Pons (tissue), 1 donor: ENCODE data around the gene EEF1E1.
A peak's percentile ranks its signal among the peaks of the same experiment; 100 is the strongest.

Experiments used
- DNase-seq: peaks from one replicate; pipeline ENCODE4 v3.0.0-alpha.2; 2016; ENCODE audit warnings: low spot score

EEF1E1 gene

GRCh38 chr6:8102122-8102958, at the start of gene EEF1E1:
Gene EEF1E1, minus strand, starts transcription at chr6:8102548. Its CDS starts 27 bp downstream, at chr6:8102521.
- DNase-seq, result peak; percentile 96

DNA sequence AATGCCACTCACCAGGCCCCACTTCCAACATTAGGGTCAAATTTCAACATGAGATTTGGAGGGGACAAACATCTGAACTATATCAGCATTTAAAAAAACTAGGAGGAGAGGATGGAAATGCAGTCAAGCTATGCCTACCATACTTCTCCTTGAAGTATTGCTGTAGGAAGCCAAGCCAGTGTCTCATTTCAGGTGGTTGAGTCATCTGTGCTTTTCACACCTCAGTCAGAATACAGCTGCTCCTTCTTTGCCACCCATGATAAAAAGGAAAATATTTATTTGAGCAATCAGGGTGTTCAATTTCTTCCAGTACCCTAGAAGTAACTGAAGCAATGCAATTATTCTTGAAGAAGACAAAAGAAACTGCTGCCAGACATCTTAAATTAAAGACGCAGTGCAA, 47.0 kb upstream of the EEF1E1 start:
- DNase-seq, result no peak

DNA sequence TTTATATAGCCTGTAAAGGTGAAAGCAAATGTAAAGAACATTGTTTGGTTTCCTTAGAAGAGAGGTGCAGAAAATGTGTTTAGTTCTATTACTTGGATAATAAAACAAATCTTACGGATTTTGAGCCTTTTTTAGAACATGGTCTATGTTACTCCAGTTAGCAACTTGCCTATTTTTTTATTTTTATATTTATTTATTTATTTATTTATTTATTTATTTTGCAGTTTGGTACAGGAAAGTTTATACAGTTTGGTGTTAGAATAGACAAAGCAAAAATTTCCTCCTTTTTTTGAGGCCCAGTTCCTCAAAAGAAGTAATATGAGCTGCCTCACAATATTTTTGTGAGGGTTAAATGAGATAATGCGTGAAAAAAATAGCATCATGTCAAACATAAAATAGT, 41.6 kb upstream of the EEF1E1 start:
- no peak for DNase-seq

DNA sequence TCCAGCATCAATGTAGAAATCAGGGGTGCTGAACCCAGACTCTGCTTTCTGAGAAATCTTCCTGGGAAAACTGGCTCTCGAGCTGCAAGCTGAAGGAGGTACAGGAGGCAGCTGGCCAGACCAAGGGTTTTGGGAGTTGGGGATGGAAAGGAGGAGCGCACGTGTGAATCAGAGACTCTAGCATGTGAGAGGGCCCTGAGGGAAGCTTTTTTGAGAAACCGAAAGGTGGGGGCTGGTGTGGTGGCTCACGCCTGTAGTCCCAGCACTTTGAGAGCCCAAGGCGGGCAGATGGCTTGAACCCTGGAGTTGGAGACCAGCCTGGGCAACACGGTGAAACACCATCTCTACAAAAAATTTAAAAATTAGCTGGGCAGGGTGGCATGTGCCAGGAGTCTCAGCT, 37.1 kb upstream of the EEF1E1 start:
- no peak for DNase-seq

DNA sequence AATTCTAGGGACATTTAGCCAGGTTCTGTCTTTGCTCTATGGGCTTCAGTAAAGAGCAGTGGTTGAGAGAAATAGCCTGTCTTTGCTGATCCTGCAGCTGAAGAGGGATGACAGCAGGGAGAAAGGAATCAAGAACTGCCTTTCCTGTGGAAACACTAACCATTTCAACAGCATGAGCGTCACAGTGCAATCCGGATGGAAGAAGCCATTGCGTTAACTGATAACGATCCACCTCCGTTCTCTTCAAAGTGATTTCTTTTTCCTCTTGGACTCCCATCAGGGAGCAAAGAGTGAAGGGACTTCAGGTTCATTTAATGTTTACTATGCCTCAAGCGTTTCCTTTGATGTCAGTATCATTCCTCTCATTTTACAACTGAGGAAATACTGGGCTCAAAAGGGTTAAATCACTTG, 35.2 kb upstream of the EEF1E1 start:
- no peak for DNase-seq

DNA sequence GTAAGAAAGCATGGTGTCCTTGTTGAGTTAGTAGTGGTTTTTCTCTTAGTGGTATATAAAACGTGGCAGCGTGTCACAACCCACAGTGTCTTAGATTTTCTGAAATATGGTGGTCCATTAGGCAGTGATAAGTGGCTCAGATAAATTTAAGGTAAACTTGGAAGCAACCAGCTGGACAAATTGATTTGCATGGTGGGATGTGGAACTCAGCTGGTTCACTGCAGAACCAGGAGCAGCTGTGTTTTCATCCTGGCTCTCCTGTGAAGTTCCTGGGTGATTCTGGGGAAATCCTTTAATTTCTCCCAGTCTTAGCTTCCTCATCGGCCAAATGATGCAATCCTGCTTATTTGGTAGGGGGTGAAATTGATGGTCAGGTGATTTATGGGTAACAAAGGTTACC, 32.9 kb upstream of the EEF1E1 start:
- no peak for DNase-seq

DNA sequence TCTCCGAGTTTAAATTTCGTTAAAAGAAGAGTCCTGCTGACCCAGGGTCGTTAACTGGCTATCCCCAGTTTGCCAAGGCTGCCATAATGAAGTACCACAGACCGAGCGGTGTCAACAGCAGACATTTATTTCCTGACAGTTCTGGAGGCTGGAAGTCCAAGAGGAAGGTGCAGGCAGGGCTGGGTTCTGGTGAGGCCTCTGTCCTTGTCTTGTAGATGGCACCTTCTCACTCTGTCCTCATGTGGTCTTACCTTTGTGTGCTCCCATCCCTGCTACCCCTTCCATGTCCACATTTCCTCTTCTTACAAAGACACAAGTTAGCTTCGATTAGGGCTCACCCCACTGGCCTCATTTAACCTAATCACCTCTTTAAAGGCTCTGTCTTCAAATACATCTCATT, 29.8 kb upstream of the EEF1E1 start:
- no peak for DNase-seq

GRCh38 chr6:8131265-8131897, 29.0 kb upstream of the EEF1E1 start:
- peak; percentile 71 for DNase-seq

- DNase-seq, result no peak
Measured at GRCh38 chr6:8130399-8130798, 28.1 kb upstream of the EEF1E1 start.

DNA sequence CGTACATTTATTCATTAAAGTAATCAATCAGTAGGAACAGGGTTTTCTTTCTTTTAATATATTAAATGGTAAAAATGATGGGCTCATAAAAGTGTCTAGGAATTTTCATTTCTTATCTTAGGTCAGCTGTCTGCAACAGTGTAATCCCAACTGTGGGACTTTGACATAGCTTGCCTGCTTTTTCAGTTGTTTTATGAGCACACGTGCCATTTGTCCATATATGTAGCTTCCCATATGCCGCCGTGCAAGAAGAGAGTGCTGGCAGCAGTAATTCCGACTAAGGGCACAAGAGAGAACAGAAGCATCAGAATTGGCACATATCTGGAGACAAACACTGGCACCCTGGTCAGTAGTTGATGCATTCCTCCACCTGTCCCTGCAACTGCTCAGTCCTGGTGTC, 20.9 kb upstream of the EEF1E1 start:
- no peak for DNase-seq

DNA sequence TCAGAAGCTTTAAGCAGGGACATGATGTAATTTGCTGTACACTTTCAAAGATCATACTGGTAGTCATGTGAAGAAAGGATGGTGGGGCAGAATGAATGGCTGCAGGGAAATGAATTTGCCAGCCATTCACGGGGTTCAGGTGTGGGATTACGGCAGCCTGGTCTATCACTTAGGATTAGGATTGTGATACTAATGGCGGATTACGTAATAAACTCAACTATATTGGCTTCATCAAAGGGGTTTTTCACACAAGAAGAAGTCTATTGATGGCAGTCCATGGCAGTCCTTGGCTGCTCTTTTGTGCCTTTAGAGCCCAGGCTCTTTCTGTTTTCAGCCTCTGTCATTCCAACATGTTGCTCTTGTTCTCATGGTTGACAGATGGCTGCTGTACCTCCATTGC, 12.6 kb upstream of the EEF1E1 start:
- DNase-seq, result no peak

DNA sequence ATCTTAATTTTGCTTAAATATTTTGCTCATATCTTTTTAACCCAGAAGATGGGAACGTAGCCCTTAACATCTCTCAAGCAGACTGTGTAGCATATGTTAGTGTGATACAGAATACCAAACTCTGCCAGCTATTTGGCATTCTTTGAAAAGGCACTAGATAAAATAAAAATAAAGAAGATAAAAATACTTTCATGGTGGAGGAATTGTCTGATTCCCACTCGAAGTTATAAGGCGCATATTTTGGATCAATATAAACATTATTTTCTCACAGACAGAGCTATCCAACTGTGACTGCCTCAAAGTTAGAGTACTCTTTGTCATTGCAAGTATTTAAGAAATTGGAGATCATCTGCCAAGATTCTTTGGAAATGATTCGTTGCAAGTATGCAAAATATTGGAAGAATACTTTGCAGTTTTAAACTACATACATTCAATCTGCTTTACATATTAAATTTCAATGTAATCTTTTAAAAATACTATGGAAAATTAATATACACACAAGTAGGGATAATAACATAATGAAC, 10.8 kb upstream of the EEF1E1 start:
- no peak for DNase-seq

DNA sequence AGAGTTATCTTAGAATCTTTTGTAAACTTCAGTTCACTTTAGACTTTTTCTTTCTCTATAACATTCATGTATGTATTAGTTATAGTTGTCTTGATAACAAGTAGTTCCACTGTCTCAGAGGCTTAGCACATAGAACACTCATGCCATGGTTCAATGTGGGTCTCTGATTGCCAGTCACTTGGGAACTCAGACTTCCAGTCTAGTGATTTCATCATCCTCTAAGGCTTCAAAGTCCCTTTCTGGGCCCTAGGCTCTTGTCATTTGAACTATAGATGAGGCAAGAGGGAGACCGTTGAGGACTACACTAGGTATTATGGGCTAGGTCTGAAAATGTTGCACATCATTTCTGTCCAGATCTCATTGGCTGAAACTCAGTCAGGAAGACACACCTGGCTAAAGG, 8.4 kb upstream of the EEF1E1 start:
- no peak for DNase-seq

- DNase-seq, result no peak
Measured at GRCh38 chr6:8110117-8110721, 7.9 kb upstream of the EEF1E1 start.

DNA sequence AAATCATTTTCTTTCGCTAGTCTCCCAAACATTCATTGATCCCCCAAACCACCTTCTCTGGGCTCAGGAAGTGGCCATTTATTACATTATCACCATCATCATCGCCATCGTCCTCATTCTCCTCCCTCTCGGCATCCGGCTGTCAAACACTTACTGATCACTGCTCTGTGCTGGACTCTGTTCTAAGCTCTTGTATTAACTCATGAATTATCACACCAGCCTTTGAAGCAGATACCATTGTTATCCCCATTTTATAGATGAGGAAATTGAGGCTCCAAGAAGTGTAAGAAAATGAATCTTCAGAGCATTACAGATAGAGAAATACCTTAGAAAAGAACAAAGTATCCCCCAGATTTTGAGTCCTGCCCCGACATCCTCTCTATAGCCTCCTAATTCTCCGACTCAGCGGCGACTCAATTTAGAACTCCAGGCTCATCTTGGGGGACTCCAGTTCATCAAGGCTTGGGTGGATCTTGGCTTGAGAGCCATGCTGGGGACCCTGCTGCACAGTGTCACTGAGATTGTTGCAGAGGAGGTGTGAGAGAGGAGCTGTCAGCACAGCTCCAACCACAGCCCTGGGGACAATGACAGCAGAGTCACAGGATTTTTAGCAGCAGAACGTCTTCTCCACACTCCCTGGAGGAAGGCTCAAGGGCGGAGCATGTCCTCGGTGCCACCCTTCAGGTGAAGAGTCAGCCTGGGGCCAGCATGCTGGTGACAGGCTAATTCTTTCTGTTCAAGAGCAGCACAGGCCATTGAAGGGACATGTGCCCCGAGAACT, 6.6 kb upstream of the EEF1E1 start:
- no peak for DNase-seq

GRCh38 chr6:8108031-8108660, 5.8 kb upstream of the EEF1E1 start:
- peak; percentile 72 for DNase-seq

DNA sequence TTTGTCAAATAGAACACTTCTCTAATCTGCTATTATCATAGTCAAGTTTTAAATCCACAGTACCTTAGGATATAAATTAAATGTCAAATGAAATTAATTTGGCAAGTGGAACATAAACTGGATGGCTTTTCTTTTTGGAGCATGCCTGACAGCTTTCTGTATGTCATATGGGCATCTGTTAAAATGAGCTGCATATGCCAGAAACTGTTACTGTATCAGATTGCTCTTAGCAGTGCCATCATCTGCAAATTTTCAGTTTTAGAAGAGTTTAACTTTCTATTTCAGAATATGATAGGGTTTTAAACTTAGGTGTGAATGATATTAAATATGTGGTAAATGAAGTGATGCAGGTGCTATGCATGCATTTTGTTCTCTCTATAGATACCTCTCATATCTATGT, 3.4 kb upstream of the EEF1E1 start:
- DNase-seq, result no peak

GRCh38 chr6:8103726-8104125, 1.4 kb upstream of the EEF1E1 start:
- no peak for DNase-seq

DNA sequence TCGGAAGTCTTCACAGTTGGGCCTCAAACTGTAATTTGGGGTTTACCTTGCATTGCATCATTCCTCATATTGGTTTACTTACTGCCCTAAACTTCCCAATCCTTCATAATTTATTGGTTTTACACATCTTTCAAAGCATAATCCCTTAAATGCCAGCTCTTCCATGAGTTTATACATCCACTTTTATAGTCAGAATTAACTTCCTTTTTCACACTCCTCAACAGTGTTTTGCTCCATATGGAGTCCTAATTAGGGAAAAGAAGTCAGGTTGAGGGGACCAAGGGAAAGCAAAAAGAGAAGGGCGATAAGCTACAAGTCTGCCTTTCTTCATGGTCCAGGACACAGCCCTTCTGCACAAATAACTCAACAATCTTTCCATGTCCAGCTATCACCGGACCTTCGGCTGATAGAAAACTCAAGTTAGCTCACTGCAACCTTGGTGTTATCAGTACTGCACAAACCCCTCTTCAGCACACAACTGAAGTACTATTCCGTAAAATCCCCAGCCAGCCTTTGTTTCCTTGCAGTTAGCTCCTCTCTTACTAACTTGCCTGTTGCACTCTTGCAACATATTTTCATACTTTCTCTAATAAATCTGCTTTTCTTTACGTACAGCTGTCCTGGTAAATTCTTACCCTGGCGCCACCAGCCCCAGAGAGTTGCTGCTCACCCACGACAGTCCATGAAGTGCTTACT, 2.0 kb downstream of the EEF1E1 start:
- no peak for DNase-seq

- no peak for DNase-seq
Measured at GRCh38 chr6:8090650-8091049, 11.7 kb downstream of the EEF1E1 start.

GRCh38 chr6:8088886-8089285, 13.5 kb downstream of the EEF1E1 start:
- no peak for DNase-seq
